ENCODE data around the gene NR2C2.

NR2C2 gene

GRCh38 chr3:15007681-15008141 lies 60.3 kb downstream of the NR2C2 start:
- no peak for DNase-seq
- H3K9me3 ChIP-seq: peaks cover 0 to 5% (median 0%) of the 10 kb centered on the region in 3 donors
- no peaks in the 10 kb centered on the region for H3K4me1 ChIP-seq
- no peak overlapping the region for H3K4me3 ChIP-seq
- no peaks in the 10 kb centered on the region for H3K27me3 ChIP-seq
- H3K36me3 ChIP-seq: peaks cover 29 to 64% (median 44%) of the 10 kb centered on the region in 3 donors
- intact Hi-C loops (cut with DNase I; ENCODE audit: low total_unique reads): no loop called here
- no peak overlapping the region for H3K27ac ChIP-seq
- no peak for TF ChIP-seq CTCF (IDR thresholded peaks at IDR 0.05)

- peaks cover 0 to 5% (median 0%) of the 10 kb centered on the region in 3 donors for H3K9me3 ChIP-seq
- intact Hi-C loops (cut with DNase I; ENCODE audit: low total_unique reads): no loop called here
- no peaks in the 10 kb centered on the region for H3K27me3 ChIP-seq
- no peak overlapping the region for H3K27ac ChIP-seq
- H3K4me3 ChIP-seq: no peak overlapping the region
- DNase-seq: no peak
- no peaks in the 10 kb centered on the region for H3K4me1 ChIP-seq
- peaks cover 36 to 72% (median 49%) of the 10 kb centered on the region in 3 donors for H3K36me3 ChIP-seq
- no peak for TF ChIP-seq CTCF (IDR thresholded peaks at IDR 0.05)
These were observed 61.8 kb downstream of the NR2C2 start for GRCh38 chr3:15009167-15009566.

- H3K36me3 ChIP-seq: peaks cover 36 to 72% (median 52%) of the 10 kb centered on the region in 3 donors
- no peak overlapping the region for H3K27ac ChIP-seq
- H3K4me1 ChIP-seq: no peaks in the 10 kb centered on the region
- intact Hi-C loops (cut with DNase I; ENCODE audit: low total_unique reads): no loop called here
- no peak for DNase-seq
- H3K9me3 ChIP-seq: no peaks in the 10 kb centered on the region
- TF ChIP-seq CTCF (IDR thresholded peaks at IDR 0.05): no peak
- H3K4me3 ChIP-seq: no peak overlapping the region
- no peaks in the 10 kb centered on the region for H3K27me3 ChIP-seq
These were observed 63.3 kb downstream of the NR2C2 start for GRCh38 chr3:15010664-15011063.

- TF ChIP-seq CTCF (IDR thresholded peaks at IDR 0.05): no peak
- Histone ChIP-seq H3K27me3 (no peaks in the 10 kb centered on the region), H3K27ac (no peak overlapping the region), H3K36me3 (peaks cover 35 to 73% (median 52%) of the 10 kb centered on the region in 3 donors), H3K4me1 (no peaks in the 10 kb centered on the region), H3K4me3 (no peak overlapping the region), H3K9me3 (no peaks in the 10 kb centered on the region)
- intact Hi-C loops (cut with DNase I; ENCODE audit: low total_unique reads): no loop called here
- DNase-seq: no peak
These were observed 63.8 kb downstream of the NR2C2 start for GRCh38 chr3:15011174-15011573.

GRCh38 chr3:15014606-15015328 lies 67.4 kb downstream of the NR2C2 start:
- Histone ChIP-seq H3K36me3 (peaks cover 48 to 82% (median 61%) of the 10 kb centered on the region in 3 donors), H3K27me3 (no peaks in the 10 kb centered on the region)
- intact Hi-C loops (cut with DNase I; ENCODE audit: low total_unique reads): no loop called here

More at GRCh38 chr3:15014606-15015328, 67.4 kb downstream of the NR2C2 start:
- Histone ChIP-seq H3K4me1 (no peaks in the 10 kb centered on the region), H3K4me3 (no peak overlapping the region), H3K27ac (no peak overlapping the region), H3K9me3 (no peaks in the 10 kb centered on the region)
- no peak for DNase-seq
- no peak for TF ChIP-seq CTCF (IDR thresholded peaks at IDR 0.05)

Data from tibial artery (tissue), 4 donors.